ENCODE results near the gene IFT27. TPM values are rescaled to one million over a fixed set of nuclear protein-coding genes. Genes with fewer than 3 reads are reported as not detected.

Gene IFT27
- total RNA-seq, 1 experiment from 2014 or later = 23.2 TPM

DNA sequence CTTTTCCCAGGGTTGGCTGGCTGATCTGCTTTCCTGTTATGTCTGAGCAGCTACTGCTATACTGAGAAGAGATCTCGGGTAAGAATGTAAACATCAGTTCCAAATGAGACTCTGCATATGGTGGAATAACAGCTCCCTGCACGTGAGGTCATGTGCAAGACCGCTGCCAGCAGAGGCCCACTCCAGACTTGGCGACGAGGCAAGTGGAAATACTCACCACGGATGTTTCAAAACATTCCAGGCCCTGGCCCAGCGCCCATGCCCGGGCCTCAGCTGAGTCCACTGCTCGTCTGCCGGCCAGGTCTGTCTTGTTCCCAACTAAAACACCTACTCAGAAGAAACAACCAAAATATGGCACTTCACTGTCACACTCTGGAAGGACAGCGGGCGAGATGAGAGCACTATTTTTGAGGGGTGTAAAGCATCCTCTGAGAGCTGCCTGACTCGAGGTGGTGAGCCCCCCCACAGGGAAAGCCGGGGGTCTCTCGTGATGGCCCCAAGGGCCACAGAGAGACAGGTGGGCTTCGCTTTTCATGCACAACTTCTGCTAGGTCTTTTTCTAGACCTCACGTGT is 13.1 kb downstream of the IFT27 start (continued):
- TF ChIP-seq, protein P1, sequence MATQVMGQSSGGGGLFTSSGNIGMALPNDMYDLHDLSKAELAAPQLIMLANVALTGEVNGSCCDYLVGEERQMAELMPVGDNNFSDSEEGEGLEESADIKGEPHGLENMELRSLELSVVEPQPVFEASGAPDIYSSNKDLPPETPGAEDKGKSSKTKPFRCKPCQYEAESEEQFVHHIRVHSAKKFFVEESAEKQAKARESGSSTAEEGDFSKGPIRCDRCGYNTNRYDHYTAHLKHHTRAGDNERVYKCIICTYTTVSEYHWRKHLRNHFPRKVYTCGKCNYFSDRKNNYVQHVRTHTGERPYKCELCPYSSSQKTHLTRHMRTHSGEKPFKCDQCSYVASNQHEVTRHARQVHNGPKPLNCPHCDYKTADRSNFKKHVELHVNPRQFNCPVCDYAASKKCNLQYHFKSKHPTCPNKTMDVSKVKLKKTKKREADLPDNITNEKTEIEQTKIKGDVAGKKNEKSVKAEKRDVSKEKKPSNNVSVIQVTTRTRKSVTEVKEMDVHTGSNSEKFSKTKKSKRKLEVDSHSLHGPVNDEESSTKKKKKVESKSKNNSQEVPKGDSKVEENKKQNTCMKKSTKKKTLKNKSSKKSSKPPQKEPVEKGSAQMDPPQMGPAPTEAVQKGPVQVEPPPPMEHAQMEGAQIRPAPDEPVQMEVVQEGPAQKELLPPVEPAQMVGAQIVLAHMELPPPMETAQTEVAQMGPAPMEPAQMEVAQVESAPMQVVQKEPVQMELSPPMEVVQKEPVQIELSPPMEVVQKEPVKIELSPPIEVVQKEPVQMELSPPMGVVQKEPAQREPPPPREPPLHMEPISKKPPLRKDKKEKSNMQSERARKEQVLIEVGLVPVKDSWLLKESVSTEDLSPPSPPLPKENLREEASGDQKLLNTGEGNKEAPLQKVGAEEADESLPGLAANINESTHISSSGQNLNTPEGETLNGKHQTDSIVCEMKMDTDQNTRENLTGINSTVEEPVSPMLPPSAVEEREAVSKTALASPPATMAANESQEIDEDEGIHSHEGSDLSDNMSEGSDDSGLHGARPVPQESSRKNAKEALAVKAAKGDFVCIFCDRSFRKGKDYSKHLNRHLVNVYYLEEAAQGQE (IDR thresholded peaks at IDR 0.05; ENCODE audit: low read depth) = no peak

DNA sequence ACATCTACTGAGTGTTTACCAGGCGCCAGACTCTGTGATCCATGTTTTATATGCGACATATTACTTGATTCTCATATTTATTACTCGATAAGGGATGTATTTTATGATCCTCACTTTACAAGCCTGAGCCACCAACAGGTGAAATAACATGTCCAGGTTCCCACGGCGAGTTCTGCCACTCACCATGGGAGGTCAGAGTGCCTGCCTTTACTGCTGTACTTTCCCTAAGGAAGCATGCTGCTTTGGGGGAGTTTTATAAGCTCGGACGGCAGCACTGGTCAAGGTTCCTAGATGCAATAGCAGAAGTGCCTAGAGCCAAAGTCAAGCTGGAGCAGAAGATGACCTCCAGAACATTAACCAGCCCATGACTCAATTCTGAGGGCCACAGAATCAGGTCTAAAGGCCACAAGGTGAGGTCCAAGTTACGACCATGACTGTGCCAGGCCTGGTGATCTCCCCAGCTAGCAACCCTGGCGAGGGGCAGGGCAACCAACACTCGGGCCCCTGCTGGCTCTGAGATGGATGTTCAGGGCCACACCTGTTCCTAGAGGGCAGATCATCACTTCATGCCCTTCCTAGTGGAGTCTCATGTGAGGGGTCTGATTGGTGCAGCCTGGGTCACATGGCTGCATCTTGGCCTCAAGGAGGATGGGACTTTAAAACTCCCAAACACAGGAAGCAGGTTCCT is 14.2 kb downstream of the IFT27 start:
- ChIA-PET RAD21 (ENCODE audit: low non-redundant PET in 1 of 2, low total read pairs in 2 of 2, uncharacterized antibody in 2 of 2, unreplicated experiment in 2 of 2) (no interaction called here), CTCF (no interaction called here), POLR2A (no interaction called here)
- intact Hi-C loops (cut with micrococcal nuclease) = no loop called here
- peaks cover 0 to 7% of the 10 kb centered on the region in 2 experiments; a peak in 1 of 4 replicates for H3K4me1 ChIP-seq (ENCODE audit: control insufficient read depth in 1 of 2, insufficient read depth in 2 of 2, low read length in 2 of 2)
- no TSS peak for BruUV-seq (replicated peaks)
- no peak overlapping the region for H3K27ac ChIP-seq (ENCODE audit: low read depth, low read length)
- ATAC-seq (no peak), DNase-seq (ENCODE audit: low read depth, low spot score) (no peak)
- H3K79me2 ChIP-seq (ENCODE audit: insufficient read depth, low read length) = no peaks in the 10 kb centered on the region
- no peak overlapping the region for H2AFZ ChIP-seq (ENCODE audit: low read depth, low read length, poor library complexity, severe bottlenecking)
- no peak overlapping the region for H3K9ac ChIP-seq (ENCODE audit: low read length)
- H3K4me2 ChIP-seq (ENCODE audit: low read length) = no peak overlapping the region
- no peak overlapping the region for H3K4me3 ChIP-seq (replicated peaks in 1 of 2; ENCODE audit: low read depth in 1 of 2, low read length in 2 of 2)
- TF ChIP-seq, protein P2, sequence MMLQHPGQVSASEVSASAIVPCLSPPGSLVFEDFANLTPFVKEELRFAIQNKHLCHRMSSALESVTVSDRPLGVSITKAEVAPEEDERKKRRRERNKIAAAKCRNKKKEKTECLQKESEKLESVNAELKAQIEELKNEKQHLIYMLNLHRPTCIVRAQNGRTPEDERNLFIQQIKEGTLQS (IDR thresholded peaks at IDR 0.05) = no peak
- TF ChIP-seq ELF1 (IDR thresholded peaks at IDR 0.05; ENCODE audit: borderline replicate concordance, low read depth) (no peak), POLR2AphosphoS5 (IDR thresholded peaks at IDR 0.05; ENCODE audit: low read depth, low read length) (no peak), CBX3 (IDR thresholded peaks at IDR 0.05; ENCODE audit: low read depth) (no peak), CEBPB (IDR thresholded peaks at IDR 0.05; ENCODE audit: low read depth) (no peak), YY1 (IDR thresholded peaks at IDR 0.05; ENCODE audit: extremely low read depth, insufficient replicate concordance, low read depth, low read length) (no peak), RAD21 (IDR thresholded peaks at IDR 0.05; ENCODE audit: low read depth) (no peak), SIN3A (IDR thresholded peaks at IDR 0.05; ENCODE audit: low read depth) (no peak), SP1 (IDR thresholded peaks at IDR 0.05; ENCODE audit: low read depth) (no peak), EZH2 (IDR thresholded peaks at IDR 0.05) (no peak), ZNF274 (IDR thresholded peaks at IDR 0.05; ENCODE audit: low read depth, low read length) (no peak), JUND (IDR thresholded peaks at IDR 0.05) (no peak), EZH2phosphoT487 (IDR thresholded peaks at IDR 0.05; ENCODE audit: borderline replicate concordance) (no peak), SRF (IDR thresholded peaks at IDR 0.05; ENCODE audit: low read depth) (no peak)
- TF ChIP-seq, protein P1 (IDR thresholded peaks at IDR 0.05; ENCODE audit: low read depth) = no peak
- no peaks in the 10 kb centered on the region for H3K9me2 ChIP-seq (ENCODE audit: insufficient read depth)
- H3K36me3 ChIP-seq (ENCODE audit: control insufficient read depth in 1 of 2, insufficient read depth in 2 of 2, low read length in 2 of 2) = no peaks in the 10 kb centered on the region; a peak in 1 of 4 replicates
- no peaks in the 10 kb centered on the region for H3K27me3 ChIP-seq (ENCODE audit: insufficient read depth, low read length)
- no peaks in the 10 kb centered on the region for H4K20me1 ChIP-seq (ENCODE audit: insufficient read depth)
- H3K9me3 ChIP-seq (ENCODE audit: control insufficient read depth in 1 of 2, insufficient read depth in 1 of 2, low read depth in 1 of 2, low read length in 2 of 2) = no peaks in the 10 kb centered on the region

Data from HCT116 (cell line).